ENCODE data around the gene SPEN. TPM values are rescaled to one million over a fixed set of nuclear protein-coding genes. Genes with fewer than 3 reads are reported as not detected.

The SPEN gene
- polyA plus RNA-seq, 1 donor (not counting 4 experiments of a cell fraction or from before 2014, with no cell fraction given): 8.9 TPM

GRCh38 chr1:15884477-15884876 lies 37.0 kb downstream of the SPEN start:
- dilution Hi-C loops (cut with MboI; ENCODE audit: extremely low pct_ligation_motif_present, low sequenced_read_pairs): no loop called here

GRCh38 chr1:15885269-15885668 lies 37.8 kb downstream of the SPEN start:
- no peaks in the 10 kb centered on the region for H3K9me1 ChIP-seq (ENCODE audit: control insufficient read depth, extremely low read depth, insufficient read depth, low read length)
- no peaks in the 10 kb centered on the region for H3K36me3 ChIP-seq (ENCODE audit: control insufficient read depth in 2 of 2, extremely low read depth in 1 of 2, insufficient read depth in 2 of 2, low read length in 2 of 2)
- TF ChIP-seq EZH2 (IDR thresholded peaks at IDR 0.05; ENCODE audit: low read length) (no peak), CTCF (optimal IDR thresholded peaks at IDR 0.05 in 1 of 3, IDR thresholded peaks at IDR 0.05 in 1 of 3, conservative IDR thresholded peaks at IDR 0.05 in 1 of 3; ENCODE audit: extremely low read depth in 1 of 3, insufficient read depth in 2 of 3, low read length in 3 of 3) (no peak)
- H3K4me3 ChIP-seq (ENCODE audit: control insufficient read depth in 2 of 3, extremely low read depth in 1 of 3, insufficient read depth in 2 of 3, low read depth in 1 of 3, low read length in 3 of 3): no peak overlapping the region
- H3K27me3 ChIP-seq (ENCODE audit: control insufficient read depth, extremely low read depth, insufficient read depth, low read length): no peaks in the 10 kb centered on the region
- H3K9me3 ChIP-seq (ENCODE audit: control insufficient read depth, low read depth, low read length): no peaks in the 10 kb centered on the region
- H2AFZ ChIP-seq (ENCODE audit: control insufficient read depth, low read length): no peak overlapping the region
- peaks cover 13% of the 10 kb centered on the region for H4K20me1 ChIP-seq (ENCODE audit: control insufficient read depth, extremely low read depth, insufficient read depth, low read length)
- DNase-seq (ENCODE audit: low read depth, low spot score): no peak
- peaks cover 35% of the 10 kb centered on the region for H3K4me1 ChIP-seq (ENCODE audit: control insufficient read depth, extremely low read depth, insufficient read depth, low read length)
- dilution Hi-C loops (cut with MboI; ENCODE audit: extremely low pct_ligation_motif_present, low sequenced_read_pairs): no loop called here
- peak overlapping the region; percentile 78 for H3K9ac ChIP-seq (ENCODE audit: control insufficient read depth, extremely low read depth, insufficient read depth, low read length)
- peak overlapping the region; percentile 94 for H3K27ac ChIP-seq (ENCODE audit: control insufficient read depth, insufficient read depth, low read length)
- peak overlapping the region; percentile 94 for H3K4me2 ChIP-seq (ENCODE audit: control insufficient read depth, extremely low read depth, insufficient read depth, low read depth, low read length)
- peaks cover 99% of the 10 kb centered on the region for H3K79me2 ChIP-seq (ENCODE audit: control insufficient read depth, insufficient read depth, low read length)
- FAIRE-seq: no peak

More at GRCh38 chr1:15884477-15884876, 37.0 kb downstream of the SPEN start:
- peaks cover 99% of the 10 kb centered on the region for H3K79me2 ChIP-seq (ENCODE audit: control insufficient read depth, insufficient read depth, low read length)
- FAIRE-seq (no peak), DNase-seq (ENCODE audit: low read depth, low spot score) (no peak)
- no peak overlapping the region for H3K4me3 ChIP-seq (ENCODE audit: control insufficient read depth in 2 of 3, extremely low read depth in 1 of 3, insufficient read depth in 2 of 3, low read depth in 1 of 3, low read length in 3 of 3)
- no peak overlapping the region for H2AFZ ChIP-seq (ENCODE audit: control insufficient read depth, low read length)
- peak overlapping the region; percentile 20 for H3K27ac ChIP-seq (ENCODE audit: control insufficient read depth, insufficient read depth, low read length)
- peaks cover 13% of the 10 kb centered on the region for H4K20me1 ChIP-seq (ENCODE audit: control insufficient read depth, extremely low read depth, insufficient read depth, low read length)
- H3K4me2 ChIP-seq (ENCODE audit: control insufficient read depth, extremely low read depth, insufficient read depth, low read depth, low read length): no peak overlapping the region
- H3K36me3 ChIP-seq (ENCODE audit: control insufficient read depth in 2 of 2, extremely low read depth in 1 of 2, insufficient read depth in 2 of 2, low read length in 2 of 2): no peaks in the 10 kb centered on the region
- TF ChIP-seq CTCF (optimal IDR thresholded peaks at IDR 0.05 in 1 of 3, IDR thresholded peaks at IDR 0.05 in 1 of 3, conservative IDR thresholded peaks at IDR 0.05 in 1 of 3; ENCODE audit: extremely low read depth in 1 of 3, insufficient read depth in 2 of 3, low read length in 3 of 3) (no peak), EZH2 (IDR thresholded peaks at IDR 0.05; ENCODE audit: low read length) (no peak)
- no peak overlapping the region for H3K9ac ChIP-seq (ENCODE audit: control insufficient read depth, extremely low read depth, insufficient read depth, low read length)
- H3K27me3 ChIP-seq (ENCODE audit: control insufficient read depth, extremely low read depth, insufficient read depth, low read length): no peaks in the 10 kb centered on the region
- peaks cover 35% of the 10 kb centered on the region for H3K4me1 ChIP-seq (ENCODE audit: control insufficient read depth, extremely low read depth, insufficient read depth, low read length)
- no peaks in the 10 kb centered on the region for H3K9me1 ChIP-seq (ENCODE audit: control insufficient read depth, extremely low read depth, insufficient read depth, low read length)
- H3K9me3 ChIP-seq (ENCODE audit: control insufficient read depth, low read depth, low read length): no peaks in the 10 kb centered on the region

Measured in keratinocyte (primary cell).